Keratinocyte (primary cell): ENCODE data around the gene CARMIL1. TPM values are rescaled to one million over a fixed set of nuclear protein-coding genes. Genes with fewer than 3 reads are reported as not detected.

Experiments used
- DNase-seq: peaks from one replicate; pipeline ENCODE4 v3.0.0-alpha.2; 2011; ENCODE audit warnings: low read depth, missing footprints, low spot score
- FAIRE-seq: peaks from 2 replicates; lab custom pipeline; 2011; peaks lifted over from hg19 to GRCh38; lab: Jason Lieb, UNC
- H2AFZ ChIP-seq: 2 replicates; pipeline ENCODE4 v1.6.0; 2012; ENCODE audit warnings: low read length, control low read depth, inconsistent platforms; ENCODE audit not compliant: control insufficient read depth
- H3K27ac ChIP-seq: 2 replicates; pipeline ENCODE4 v1.5.1; 2011; ENCODE audit warnings: low read length; ENCODE audit not compliant: control insufficient read depth, insufficient read depth
- H3K27me3 ChIP-seq: 3 replicates; pipeline ENCODE4 v1.6.0; 2011; ENCODE audit warnings: low read length; ENCODE audit not compliant: control insufficient read depth, insufficient read depth; ENCODE audit errors: extremely low read depth
- H3K36me3 ChIP-seq, 2 experiments: 2 replicates in 1 of 2; 3 replicates in 1 of 2; pipeline ENCODE4 v1.5.1; 2011; ENCODE audit warnings: low read length in 2 of 2, mild to moderate bottlenecking in 1 of 2; ENCODE audit not compliant: control insufficient read depth in 2 of 2, insufficient read depth in 2 of 2; ENCODE audit errors: extremely low read depth in 1 of 2
- H3K4me1 ChIP-seq: 3 replicates; pipeline ENCODE4 v1.5.1; 2011; ENCODE audit warnings: low read length; ENCODE audit not compliant: control insufficient read depth, insufficient read depth; ENCODE audit errors: extremely low read depth
- H3K4me2 ChIP-seq: 3 replicates; pipeline ENCODE4 v1.6.0; 2011; ENCODE audit warnings: low read depth, low read length; ENCODE audit not compliant: control insufficient read depth, insufficient read depth; ENCODE audit errors: extremely low read depth
- H3K4me3 ChIP-seq, 3 experiments: fragments of 200-600 bp in 1 of 3; sonication (generic) in 1 of 3; 2 replicates in 2 of 3; 3 replicates in 1 of 3; pipeline ENCODE4 v1.5.1; 2011 to 2016; ENCODE audit warnings: low read length in 3 of 3, mild to moderate bottlenecking in 3 of 3, control low read depth in 2 of 3, inconsistent platforms in 1 of 3, low read depth in 1 of 3, mixed read lengths in 1 of 3, mixed run types in 1 of 3, moderate library complexity in 1 of 3; ENCODE audit not compliant: control insufficient read depth in 2 of 3, insufficient read depth in 2 of 3; ENCODE audit errors: extremely low read depth in 1 of 3
- H3K79me2 ChIP-seq: 2 replicates; pipeline ENCODE4 v1.6.0; 2012; ENCODE audit warnings: low read length; ENCODE audit not compliant: control insufficient read depth, insufficient read depth
- H3K9ac ChIP-seq: 3 replicates; pipeline ENCODE4 v1.6.0; 2011; ENCODE audit warnings: low read length; ENCODE audit not compliant: control insufficient read depth, insufficient read depth; ENCODE audit errors: extremely low read depth
- H3K9me1 ChIP-seq: 3 replicates; pipeline ENCODE4 v1.6.0; 2011; ENCODE audit warnings: low read length; ENCODE audit not compliant: control insufficient read depth, insufficient read depth; ENCODE audit errors: extremely low read depth
- H3K9me3 ChIP-seq: 2 replicates; pipeline ENCODE4 v1.5.1; 2012; ENCODE audit warnings: low read depth, low read length; ENCODE audit not compliant: control insufficient read depth
- H4K20me1 ChIP-seq: 3 replicates; pipeline ENCODE4 v1.6.0; 2011; ENCODE audit warnings: low read length; ENCODE audit not compliant: control insufficient read depth, insufficient read depth; ENCODE audit errors: extremely low read depth
- CTCF ChIP-seq, 3 experiments: IDR thresholded peaks in 1 of 3; conservative IDR thresholded peaks in 1 of 3; optimal IDR thresholded peaks in 1 of 3; 2 replicates in 2 of 3; 3 replicates in 1 of 3; pipeline versions ENCODE3 to v1.5.1; 2011; ENCODE audit warnings: low read length in 3 of 3, mild to moderate bottlenecking in 3 of 3, moderate library complexity in 2 of 3, control low read depth in 1 of 3, inconsistent platforms in 1 of 3; ENCODE audit not compliant: insufficient read depth in 2 of 3; ENCODE audit errors: extremely low read depth in 1 of 3
- EZH2 ChIP-seq: IDR thresholded peaks from one replicate; pipeline ENCODE4 v1.6.1; 2012; ENCODE audit warnings: inconsistent platforms, mild to moderate bottlenecking, low read length, moderate library complexity
- dilution Hi-C: fragments of 300-500 bp; cut with MboI; formaldehyde crosslinking; loops from one replicate; pipeline ENCODE4 v1.7.0; 2020; ENCODE audit warnings: low sequenced_read_pairs; ENCODE audit not compliant: extremely low pct_ligation_motif_present
- polyA plus RNA-seq, 5 experiments: library from polyadenylated mRNA; depleted of rRNA in 3 of 5; stranded (reverse) in 3 of 5; stranded (forward) in 1 of 5; unstranded in 1 of 5; fragments of >200 nt; gene quantifications; 1 replicate in 1 of 5; 2 replicates in 3 of 5; 3 replicates in 1 of 5; pipeline versions ENCODE4 v1.2.1 to v1.2.3, GENCODE V29; 2011 to 2012; ENCODE audit warnings: missing spikeins in 2 of 5, low read depth in 1 of 5, low replicate concordance in 1 of 5

CARMIL1 gene
- polyA plus RNA-seq, 1 donor (not counting 4 experiments of a cell fraction or from before 2014, with no cell fraction given), result 18.9 TPM

- Histone ChIP-seq H3K79me2 (peaks cover 63% of the 10 kb centered on the region), H3K9me1 (no peaks in the 10 kb centered on the region), H3K9me3 (no peaks in the 10 kb centered on the region), H3K4me3 (no peak overlapping the region), H3K9ac (no peak overlapping the region), H3K4me1 (no peaks in the 10 kb centered on the region), H3K4me2 (no peak overlapping the region), H3K27me3 (no peaks in the 10 kb centered on the region), H3K36me3 (no peaks in the 10 kb centered on the region), H3K27ac (no peak overlapping the region), H4K20me1 (no peaks in the 10 kb centered on the region), H2AFZ (no peak overlapping the region)
- dilution Hi-C loops, result no loop called here
- DNase-seq (no peak), FAIRE-seq (peak; percentile 74)
- no peak for TF ChIP-seq EZH2
- TF ChIP-seq CTCF (optimal IDR thresholded peaks at IDR 0.05 in 1 of 3, IDR thresholded peaks at IDR 0.05 in 1 of 3, conservative IDR thresholded peaks at IDR 0.05 in 1 of 3; ENCODE audit: extremely low read depth in 1 of 3, insufficient read depth in 2 of 3, low read length in 3 of 3), result no peak
Measured at GRCh38 chr6:25302677-25303128, 23.5 kb downstream of the CARMIL1 start.

GRCh38 chr6:25303254-25303653, 24.1 kb downstream of the CARMIL1 start:
- DNase-seq (no peak), FAIRE-seq (no peak)
- dilution Hi-C loops, result no loop called here
- H4K20me1 ChIP-seq, result no peaks in the 10 kb centered on the region
- H3K27me3 ChIP-seq, result no peaks in the 10 kb centered on the region
- H3K9me1 ChIP-seq, result no peaks in the 10 kb centered on the region
- H3K27ac ChIP-seq, result no peak overlapping the region
- no peak overlapping the region for H3K9ac ChIP-seq
- no peak overlapping the region for H2AFZ ChIP-seq
- no peak overlapping the region for H3K4me2 ChIP-seq
- peaks cover 65% of the 10 kb centered on the region for H3K79me2 ChIP-seq
- no peaks in the 10 kb centered on the region for H3K9me3 ChIP-seq
- no peak overlapping the region for H3K4me3 ChIP-seq
- no peak for TF ChIP-seq EZH2
- no peak for TF ChIP-seq CTCF (optimal IDR thresholded peaks at IDR 0.05 in 1 of 3, IDR thresholded peaks at IDR 0.05 in 1 of 3, conservative IDR thresholded peaks at IDR 0.05 in 1 of 3; ENCODE audit: extremely low read depth in 1 of 3, insufficient read depth in 2 of 3, low read length in 3 of 3)
- no peaks in the 10 kb centered on the region for H3K4me1 ChIP-seq
- no peaks in the 10 kb centered on the region for H3K36me3 ChIP-seq
